ENCODE measurements around the gene GRPEL2. TPM values are rescaled to one million over a fixed set of nuclear protein-coding genes. Genes with fewer than 3 reads are reported as not detected.

Gene GRPEL2
- total and polyA plus RNA-seq, 2 of the 8 experiments (the other 6 are each of a cell fraction or from before 2014, with no cell fraction given) = 11.2 to 52.2 TPM

DNA sequence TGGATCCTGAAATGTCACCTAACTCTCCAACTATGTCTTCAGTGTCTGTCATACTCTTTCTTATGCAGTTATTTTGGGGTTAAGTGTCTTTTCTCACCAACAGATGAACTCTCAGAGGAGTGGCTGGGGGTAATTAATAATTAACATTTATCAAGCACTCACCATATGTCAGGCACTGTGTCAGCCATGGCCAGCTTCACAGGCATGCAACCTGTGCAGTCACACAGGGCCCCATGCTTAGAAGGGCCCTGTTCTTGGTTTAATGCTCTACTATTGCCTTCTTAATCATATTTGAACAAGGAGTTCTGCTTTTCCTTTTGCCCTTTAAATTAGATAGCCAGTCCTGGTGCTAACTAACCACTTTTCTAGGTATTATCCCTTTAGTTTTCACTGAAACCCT is 3.4 kb upstream of the GRPEL2 start:
- Histone ChIP-seq H2BK12ac (ENCODE audit: low read depth, low read length) (no peak overlapping the region), H2BK5ac (ENCODE audit: low read depth, low read length) (no peak overlapping the region), H2BK15ac (ENCODE audit: low read length) (no peak overlapping the region), H3K18ac (ENCODE audit: extremely low read depth, low read length) (no peak overlapping the region), H4K20me1 (replicated peaks in 1 of 2; ENCODE audit: control insufficient read depth in 1 of 2, insufficient read depth in 2 of 2, low read length in 2 of 2) (no peaks in the 10 kb centered on the region), H3K4me3 (ENCODE audit: extremely low read depth in 1 of 4, insufficient read depth in 2 of 4, low read depth in 3 of 4, low read length in 4 of 4) (no peak overlapping the region), H3K79me1 (ENCODE audit: low read depth, low read length) (no peaks in the 10 kb centered on the region), H3K4ac (replicated peaks; ENCODE audit: insufficient read length, low read depth, low read length) (no peak overlapping the region), H3K27me3 (replicated peaks in 1 of 4; ENCODE audit: control insufficient read depth in 3 of 4, extremely low read depth in 1 of 4, insufficient read depth in 3 of 4, low read length in 3 of 4) (no peaks in the 10 kb centered on the region), H4K5ac (ENCODE audit: insufficient read length, low read depth, low read length) (no peak overlapping the region), H3K4me1 (replicated peaks in 1 of 4; ENCODE audit: control insufficient read depth in 3 of 4, insufficient read depth in 4 of 4, low read length in 3 of 4) (peaks cover 0 to 3% (median 1%) of the 10 kb centered on the region in 4 experiments; a peak in 4 of 7 replicates), H4K8ac (ENCODE audit: extremely low read depth, insufficient read depth, low read length) (no peak overlapping the region), H3K9ac (replicated peaks in 1 of 4; ENCODE audit: extremely low read depth in 1 of 4, low read depth in 3 of 4, low read length in 3 of 4) (no peak overlapping the region), H3K4me2 (ENCODE audit: insufficient read depth in 1 of 2, low read depth in 2 of 2, low read length in 2 of 2) (no peak overlapping the region), H2BK120ac (replicated peaks; ENCODE audit: low read depth, low read length) (no peak overlapping the region), H3K14ac (ENCODE audit: insufficient read length) (no peak overlapping the region), H3K27ac (ENCODE audit: low read depth, low read length) (no peak overlapping the region), H4K91ac (replicated peaks; ENCODE audit: insufficient read length, low read length) (no peak overlapping the region), H2BK20ac (ENCODE audit: low read length) (no peak overlapping the region), H3K79me2 (ENCODE audit: control insufficient read depth in 1 of 2, insufficient read depth in 2 of 2, low read length in 2 of 2) (peaks cover 0 to 11% of the 10 kb centered on the region in 2 experiments; a peak in 2 of 4 replicates), H3K23me2 (ENCODE audit: low read depth, low read length) (peaks cover 12% of the 10 kb centered on the region), H3K56ac (replicated peaks; ENCODE audit: insufficient read length, low read depth, low read length) (no peak overlapping the region), H2AK5ac (ENCODE audit: low read depth, low read length) (no peak overlapping the region), H3K9me3 (ENCODE audit: insufficient read depth in 2 of 2, low read depth in 1 of 2, low read length in 1 of 2) (no peaks in the 10 kb centered on the region), H3K23ac (ENCODE audit: insufficient read length) (no peak overlapping the region), H2AFZ (ENCODE audit: low read length) (no peak overlapping the region), H3K36me3 (ENCODE audit: control insufficient read depth in 2 of 4, insufficient read depth in 4 of 4, low read length in 3 of 4) (peaks cover 0 to under 1% (median 0%) of the 10 kb centered on the region in 4 experiments; a peak in 1 of 8 replicates)
- FAIRE-seq = no peak
- ChIA-PET CTCF (ENCODE audit: partially characterized antibody) (interaction anchor here (0.7 to 2.2 kb wide), 9 partner anchors 16 to 1255 kb away, joined by 3 to 7 read pairs (median 4); partner anchors contain the start of gene PCYOX1L), POLR2A (ENCODE audit: partially characterized antibody) (interaction anchor here (1.0 to 3.0 kb wide), 2 partner anchors 10 to 14 kb away, joined by 3 to 12 read pairs; no protein-coding TSS in a partner anchor)
- no peak for TF ChIP-seq SP2 (IDR thresholded peaks at IDR 0.05; ENCODE audit: low read length)
- no peak for TF ChIP-seq MAFK (IDR thresholded peaks at IDR 0.05; ENCODE audit: low read depth, low read length)
- TF ChIP-seq TEAD4 (IDR thresholded peaks at IDR 0.05; ENCODE audit: low read depth, low read length) = no peak
- no peak for TF ChIP-seq JUND (IDR thresholded peaks at IDR 0.05; ENCODE audit: low read length)
- no peak for TF ChIP-seq SAP30 (IDR thresholded peaks at IDR 0.05; ENCODE audit: insufficient read depth, insufficient replicate concordance, low read length)
- TF ChIP-seq RNF2 (IDR thresholded peaks at IDR 0.05; ENCODE audit: borderline replicate concordance, low read depth, low read length, missing control alignments, poor library complexity, severe bottlenecking) = no peak
- TF ChIP-seq CBX5 (IDR thresholded peaks at IDR 0.05; ENCODE audit: low read depth, low read length) = no peak
- TF ChIP-seq PHF8 (conservative IDR thresholded peaks at IDR 0.05; ENCODE audit: low read depth, low read length) = no peak
- TF ChIP-seq NANOG (IDR thresholded peaks at IDR 0.05; ENCODE audit: insufficient read depth, low read depth, low read length, poor library complexity, severe bottlenecking) = no peak
- TF ChIP-seq TCF12 (IDR thresholded peaks at IDR 0.05; ENCODE audit: low read depth, low read length) = no peak
- TF ChIP-seq CEBPB (IDR thresholded peaks at IDR 0.05; ENCODE audit: low read depth, low read length) = no peak
- TF ChIP-seq RBBP5 (IDR thresholded peaks at IDR 0.05; ENCODE audit: borderline replicate concordance, low read depth, low read length) = no peak
- TF ChIP-seq HDAC6 (IDR thresholded peaks at IDR 0.05; ENCODE audit: low read depth, low read length) = no peak
- TF ChIP-seq SUZ12 (IDR thresholded peaks at IDR 0.05; ENCODE audit: low read length) = no peak
- no peak for DNase-seq (ENCODE audit: low read depth in 1 of 2, low spot score in 2 of 2)

Data from H1 (cell line).